NCI-H345 treated with DMSO at 0.1 percent for 48 hours (cell line): ENCODE results near the gene RTL10.
A peak's percentile ranks its signal among the peaks of the same experiment; 100 is the strongest.

Experiments used
- DNase-seq: peaks from one replicate; lab custom pipeline; 2025; ENCODE audit not compliant: unreplicated experiment; lab: John Stamatoyannopoulos, UW

RTL10 gene

GRCh38 chr22:19854778-19855503, at the start of gene RTL10, which contains the start of gene GNB1L:
Gene RTL10 (minus strand): TSS chr22:19854874. CDS start chr22:19852261, 2,613 bp downstream.
Gene GNB1L (minus strand): TSS chr22:19854874. CDS start chr22:19821355, 33,519 bp downstream.
- peak; percentile 85 for DNase-seq

GRCh38 chr22:19904174-19904856, 49.6 kb upstream of the RTL10 start:
- DNase-seq: no peak

GRCh38 chr22:19903513-19903912, 48.8 kb upstream of the RTL10 start:
- DNase-seq: no peak

GRCh38 chr22:19903031-19903430, 48.4 kb upstream of the RTL10 start:
- no peak for DNase-seq

- DNase-seq: peak; percentile 77
These were observed 47.6 kb upstream of the RTL10 start for GRCh38 chr22:19902245-19902715.

- no peak for DNase-seq
These were observed 47.0 kb upstream of the RTL10 start for GRCh38 chr22:19901577-19902244.

GRCh38 chr22:19900707-19901436, 46.2 kb upstream of the RTL10 start:
- DNase-seq: no peak

- no peak for DNase-seq
These were observed 44.3 kb upstream of the RTL10 start for GRCh38 chr22:19898831-19899567.

GRCh38 chr22:19898145-19898544, 43.5 kb upstream of the RTL10 start:
- no peak for DNase-seq

- no peak for DNase-seq
These were observed 43.1 kb upstream of the RTL10 start for GRCh38 chr22:19897726-19898125.

- DNase-seq: no peak
These were observed 42.1 kb upstream of the RTL10 start for GRCh38 chr22:19896665-19897355.

GRCh38 chr22:19895160-19895849, 40.6 kb upstream of the RTL10 start:
- no peak for DNase-seq

- DNase-seq: no peak
These were observed 38.7 kb upstream of the RTL10 start for GRCh38 chr22:19893363-19893762.

- no peak for DNase-seq
These were observed 38.3 kb upstream of the RTL10 start for GRCh38 chr22:19892925-19893324.

GRCh38 chr22:19892257-19892879, 37.7 kb upstream of the RTL10 start:
- DNase-seq: no peak

GRCh38 chr22:19891317-19892256, 36.9 kb upstream of the RTL10 start:
- peak; percentile 41 for DNase-seq

GRCh38 chr22:19890502-19891316, 36.0 kb upstream of the RTL10 start:
- no peak for DNase-seq
